ENCODE measurements around the gene ZBED2.
"Not testable (repeated sequence)": the region's sequence is repeated elsewhere in the genome, so short reads cannot be mapped to it uniquely, and the experiment has no call there.

ZBED2 gene, protein sequence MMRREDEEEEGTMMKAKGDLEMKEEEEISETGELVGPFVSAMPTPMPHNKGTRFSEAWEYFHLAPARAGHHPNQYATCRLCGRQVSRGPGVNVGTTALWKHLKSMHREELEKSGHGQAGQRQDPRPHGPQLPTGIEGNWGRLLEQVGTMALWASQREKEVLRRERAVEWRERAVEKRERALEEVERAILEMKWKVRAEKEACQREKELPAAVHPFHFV

DNA sequence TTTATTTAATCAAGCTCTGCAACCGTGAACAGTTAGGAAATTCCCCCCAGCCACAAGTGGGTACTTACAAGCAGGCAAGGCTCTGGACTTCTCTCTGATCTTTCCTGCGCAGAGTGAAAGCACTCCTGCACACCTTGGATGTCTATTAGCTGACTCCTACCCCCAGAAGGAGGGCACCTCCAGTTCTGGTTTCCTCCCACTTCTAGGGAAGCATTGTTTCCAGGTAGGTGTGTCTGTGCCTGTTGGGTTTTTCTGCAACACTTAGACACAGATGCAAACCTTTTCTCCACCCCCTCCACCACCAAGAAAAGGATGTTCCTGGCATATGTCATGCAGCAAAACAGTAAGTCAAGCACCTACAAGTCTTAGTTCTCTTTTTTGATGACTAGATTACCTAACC, at the start of gene ZBED2:
TSS of gene ZBED2 (minus strand) at position 115 of the 400 bp plus-strand sequence. CDS start 1,145 bp downstream, outside the sequence.
- DNase-seq = no peak

DNA sequence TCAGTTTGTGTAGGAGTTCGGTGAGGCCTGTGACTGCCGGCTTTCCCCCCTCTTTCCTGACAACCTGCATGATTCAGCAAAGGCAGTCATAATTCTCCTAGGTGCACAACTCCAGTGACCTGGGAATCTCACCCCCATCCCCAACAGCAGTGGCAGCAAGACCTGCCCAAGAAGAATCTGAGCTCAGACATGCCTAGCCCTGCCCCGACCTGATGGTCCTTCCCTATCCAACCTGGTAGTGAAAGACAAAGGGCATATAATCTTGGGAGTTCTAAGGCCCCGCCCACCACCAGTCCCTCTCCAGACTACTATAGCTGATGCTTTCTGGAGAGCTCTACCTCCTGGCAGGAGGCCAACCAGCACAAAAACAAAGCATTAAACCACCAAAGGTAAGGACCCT, 44.2 kb upstream of the ZBED2 start:
- DNase-seq = no peak

DNA sequence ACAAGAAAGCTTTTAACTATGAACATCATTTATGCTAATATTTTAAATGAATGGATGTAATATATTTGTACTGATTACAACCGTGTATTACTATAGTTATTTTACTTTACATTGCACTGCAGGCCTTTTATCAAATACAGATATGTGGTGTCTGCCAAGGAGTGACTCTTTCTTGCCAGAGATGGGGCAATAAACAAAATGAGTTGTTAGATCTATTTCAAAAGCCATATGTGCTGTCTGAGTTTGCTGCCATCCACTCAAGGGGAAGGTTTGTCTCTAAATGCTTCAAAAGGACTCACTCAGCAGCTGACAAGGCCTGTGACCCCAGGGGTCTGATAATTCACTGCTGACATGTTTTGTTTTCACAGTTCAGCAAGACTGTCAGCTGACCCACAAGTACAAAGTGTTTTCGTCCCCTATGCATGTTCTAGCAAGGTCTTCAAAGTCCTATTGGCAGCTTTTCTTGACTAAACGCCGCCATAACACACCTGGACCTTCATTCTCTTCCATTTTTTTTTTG, 41.3 kb upstream of the ZBED2 start:
- no peak for DNase-seq

DNA sequence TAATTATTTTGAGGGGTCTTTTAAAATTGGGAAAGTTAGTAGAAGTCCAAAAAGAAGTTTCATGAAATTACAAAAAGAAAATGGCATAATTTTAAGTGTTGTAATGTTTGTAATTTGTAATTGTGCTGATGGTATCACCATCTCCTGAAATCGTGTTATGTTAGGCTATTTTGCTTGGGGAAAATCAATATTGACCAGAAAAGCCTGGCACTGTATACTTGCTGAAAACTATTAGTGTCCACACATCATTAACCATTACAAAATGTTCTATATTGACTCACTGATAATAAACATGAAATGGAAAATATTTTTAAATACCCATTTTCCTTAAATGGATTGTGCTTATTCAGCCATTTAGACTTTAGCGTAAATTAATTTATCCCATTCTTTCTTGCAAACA, 40.3 kb upstream of the ZBED2 start:
- DNase-seq = no peak

- not testable (repeated sequence) for DNase-seq
Measured at GRCh38 chr3:111630638-111631037, 35.5 kb upstream of the ZBED2 start.

- not testable (repeated sequence) for DNase-seq
Measured at GRCh38 chr3:111629018-111629417, 33.9 kb upstream of the ZBED2 start.

GRCh38 chr3:111627092-111627491, 31.9 kb upstream of the ZBED2 start:
- DNase-seq = no peak

GRCh38 chr3:111621535-111621934, 26.4 kb upstream of the ZBED2 start:
- DNase-seq = no peak

GRCh38 chr3:111619833-111620232, 24.7 kb upstream of the ZBED2 start:
- no peak for DNase-seq

- DNase-seq = no peak
Measured at GRCh38 chr3:111618945-111619344, 23.8 kb upstream of the ZBED2 start.

- DNase-seq = no peak
Measured at GRCh38 chr3:111617912-111618601, 22.9 kb upstream of the ZBED2 start.

- DNase-seq = no peak
Measured at GRCh38 chr3:111617406-111617805, 22.3 kb upstream of the ZBED2 start.

- DNase-seq = peak; percentile 56
Measured at GRCh38 chr3:111616417-111617105, 21.4 kb upstream of the ZBED2 start.

DNA sequence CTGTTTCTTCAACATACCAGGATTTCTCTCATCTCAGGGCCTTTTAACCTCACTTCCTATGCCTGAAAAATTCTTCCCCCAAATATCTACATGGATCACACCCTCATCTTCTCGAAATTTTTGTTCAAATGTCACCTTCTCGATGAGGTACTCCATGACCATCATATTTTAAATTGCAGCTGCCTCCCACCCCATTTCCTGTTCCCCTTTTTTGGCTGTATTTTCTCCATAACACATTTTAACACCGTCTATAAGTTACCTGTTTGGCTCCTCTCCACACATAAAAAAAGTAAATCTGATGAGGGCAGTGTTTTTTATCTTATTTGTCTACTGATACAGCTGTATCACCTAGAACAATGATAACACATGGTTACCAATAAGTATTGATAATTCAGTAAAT, 20.7 kb upstream of the ZBED2 start:
- DNase-seq = no peak

DNA sequence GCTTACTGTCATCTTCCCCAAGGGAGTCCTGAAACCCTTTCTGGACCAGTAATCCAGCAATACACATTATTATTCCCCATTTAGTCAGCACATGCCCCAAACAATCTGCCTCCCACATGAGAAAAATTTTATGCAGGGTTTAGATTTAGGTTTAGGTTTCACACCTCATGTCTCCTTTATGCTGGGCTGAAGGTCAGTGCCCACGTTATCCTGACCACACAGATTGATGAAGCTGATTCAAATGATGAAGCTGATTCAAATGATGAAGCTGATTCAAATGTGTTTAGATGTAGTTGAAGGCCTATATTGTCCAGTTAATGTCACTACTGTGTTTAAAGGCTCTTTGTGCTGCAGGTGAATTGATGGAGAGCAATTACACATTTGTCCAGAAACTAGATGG, 18.1 kb upstream of the ZBED2 start:
- no peak for DNase-seq

DNA sequence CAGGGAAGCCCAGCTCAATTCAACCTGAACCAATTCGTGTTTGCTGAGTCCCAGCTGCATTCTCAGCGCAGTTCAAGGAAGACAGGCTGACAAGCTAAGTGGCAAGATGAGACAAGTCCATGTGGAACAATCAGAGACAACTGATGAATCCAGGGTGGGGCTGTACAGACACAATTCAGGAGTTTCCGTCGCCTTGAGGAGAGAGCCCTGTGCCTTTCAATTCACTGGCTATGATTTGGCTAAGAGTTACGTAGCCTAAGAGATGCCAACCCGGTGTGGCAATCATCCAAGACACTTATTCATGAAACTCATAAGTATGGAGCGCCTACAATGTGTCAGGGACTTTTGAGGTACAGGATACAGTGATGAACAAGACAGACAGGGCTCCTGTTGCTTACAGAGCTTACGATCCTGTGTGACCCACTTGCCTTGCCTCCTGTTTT, 15.5 kb upstream of the ZBED2 start:
- DNase-seq = no peak

DNA sequence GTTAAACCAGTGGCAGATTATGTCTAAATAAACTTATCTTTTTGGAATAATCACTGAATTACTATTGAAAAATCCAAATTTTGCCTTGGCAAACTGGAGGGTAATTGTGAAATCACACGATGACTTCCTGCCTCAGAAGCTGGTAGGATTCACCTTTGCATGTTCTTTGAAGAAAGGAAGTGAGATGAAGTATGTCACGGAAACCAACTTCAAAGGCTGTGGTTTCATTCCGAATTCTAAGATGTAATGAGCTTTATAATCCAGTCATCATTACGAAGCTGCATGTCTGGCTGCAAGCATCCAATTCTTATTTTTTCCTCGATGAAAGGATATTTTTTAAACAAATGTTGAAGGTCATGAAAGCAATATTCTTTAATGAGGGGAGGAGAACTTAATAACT, 15.0 kb upstream of the ZBED2 start:
- no peak for DNase-seq

DNA sequence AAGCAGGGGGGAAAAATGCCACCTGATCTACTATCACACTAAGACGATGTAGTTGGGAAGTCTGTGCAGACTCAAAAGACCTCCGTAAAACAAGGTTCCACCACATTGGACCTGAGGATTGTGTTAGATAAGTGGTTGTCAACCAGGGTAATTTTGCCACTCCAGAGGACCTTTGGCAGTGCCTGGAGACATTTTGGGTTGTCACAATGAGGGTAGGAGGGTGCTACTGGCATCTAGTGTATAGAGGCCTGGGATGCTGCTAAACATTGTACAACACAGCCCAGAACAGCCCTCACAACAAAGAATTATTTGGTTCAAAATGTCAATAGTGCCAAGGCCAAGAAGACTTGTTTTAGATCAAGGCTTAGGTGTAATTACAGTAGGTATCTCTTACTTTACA, 14.6 kb upstream of the ZBED2 start:
- DNase-seq = no peak

GRCh38 chr3:111608383-111608782, 13.2 kb upstream of the ZBED2 start:
- no peak for DNase-seq

DNA sequence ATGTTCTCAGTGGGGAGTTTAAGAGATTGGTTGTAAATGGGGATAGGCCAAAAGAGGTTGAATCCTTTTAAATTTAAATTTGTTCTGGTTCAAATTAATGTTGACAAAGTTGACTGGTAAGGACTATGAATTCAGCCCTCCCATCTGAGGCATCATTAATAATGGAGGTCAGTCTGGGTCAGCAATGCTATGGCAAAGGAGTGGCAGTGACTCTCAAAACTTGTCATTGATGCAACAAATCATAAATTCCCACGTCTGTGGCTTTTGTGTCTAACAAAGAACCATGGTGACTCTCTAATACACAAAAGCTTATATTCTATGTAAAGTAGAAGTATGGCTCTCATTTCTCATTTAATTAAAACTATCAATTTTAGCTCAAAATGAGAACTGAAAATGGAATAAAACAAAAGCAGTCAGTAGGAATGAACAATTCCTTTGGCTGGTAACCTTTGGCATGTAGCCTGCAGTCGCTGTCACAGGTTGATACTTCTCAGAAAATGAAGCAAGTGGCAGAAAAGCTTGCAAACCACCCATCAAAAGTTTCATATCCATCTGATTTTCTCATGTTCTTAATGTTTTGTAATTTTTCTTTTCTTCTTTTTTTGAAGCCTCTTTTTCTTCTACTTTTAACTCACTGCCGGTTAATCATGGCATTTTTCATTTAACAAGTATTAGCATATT, 12.2 kb upstream of the ZBED2 start:
- no peak for DNase-seq

GRCh38 chr3:111605493-111605892, 10.3 kb upstream of the ZBED2 start:
- no peak for DNase-seq

- no peak for DNase-seq
Measured at GRCh38 chr3:111605018-111605417, 9.9 kb upstream of the ZBED2 start.

GRCh38 chr3:111604119-111604518, 9.0 kb upstream of the ZBED2 start:
- DNase-seq = no peak
